Peyer's patch (tissue), 4 donors: Measurements from ENCODE around the gene COQ10A. TPM values are rescaled to one million over a fixed set of nuclear protein-coding genes. Genes with fewer than 3 reads are reported as not detected.

Experiments used
- DNase-seq, 3 donors: peaks; one replicate each; pipeline ENCODE4 v3.0.0-alpha.2; 2017 to 2019
- H3K27ac ChIP-seq, 4 donors: fragments of 200-600 bp; sonication (generic); one replicate each; pipeline ENCODE4 v1.5.1; 2016 to 2019
- H3K27me3 ChIP-seq, 2 donors: fragments of 200-600 bp; sonication (generic); one replicate each; pipeline ENCODE4 v1.5.1; 2019
- H3K36me3 ChIP-seq, 3 donors: fragments of 200-600 bp; sonication (generic); one replicate each; pipeline ENCODE4 v1.5.1; 2016 to 2019
- H3K4me1 ChIP-seq, 4 donors: fragments of 200-600 bp; sonication (generic); one replicate each; pipeline ENCODE4 v1.5.1; 2016 to 2019
- H3K4me3 ChIP-seq, 4 donors: fragments of 200-600 bp; sonication (generic); 1 replicate in 3 of 4; 2 replicates in 1 of 4; pipeline ENCODE4 v1.5.1; 2016 to 2019; ENCODE audit warnings: mild to moderate bottlenecking in 1 of 4
- H3K9me3 ChIP-seq, 4 donors: fragments of 200-600 bp; sonication (generic); one replicate each; pipeline ENCODE4 v1.5.1; 2016 to 2019; ENCODE audit warnings: mild to moderate bottlenecking in 1 of 4
- CTCF ChIP-seq, 6 experiments: fragments of 450-650 bp in 4 of 6; fragments of 200-600 bp in 2 of 6; sonication (generic) in 1 of 6; IDR thresholded peaks; one replicate each; pipeline ENCODE4 v1.5.1; 2017 to 2019; ENCODE audit warnings: antibody characterized with exemption in 6 of 6, mild to moderate bottlenecking in 3 of 6, moderate library complexity in 1 of 6
- POLR2A ChIP-seq, 2 donors: fragments of 450-650 bp; IDR thresholded peaks; one replicate each; pipeline ENCODE4 v1.5.1; 2017; ENCODE audit warnings: antibody characterized with exemption in 2 of 2, mild to moderate bottlenecking in 2 of 2, moderate library complexity in 2 of 2
- total RNA-seq, 4 donors: library from RNA; depleted of rRNA; stranded (reverse); fragments of >200 nt; gene quantifications; one replicate each; pipeline ENCODE4 v1.1.0, GENCODE V29; 2016

COQ10A gene
- total RNA-seq, 4 donors from 2014 or later: 9.1 to 14.8 (median 11.8) TPM

- peaks cover 0 to 43% (median 0%) of the 10 kb centered on the region in 3 donors for H3K36me3 ChIP-seq
- no peaks in the 10 kb centered on the region for H3K27me3 ChIP-seq
- H3K4me1 ChIP-seq: no peaks in the 10 kb centered on the region
- H3K4me3 ChIP-seq: no peak overlapping the region
- no peak for TF ChIP-seq CTCF (IDR thresholded peaks at IDR 0.05)
- no peak for TF ChIP-seq POLR2A (IDR thresholded peaks at IDR 0.05)
- H3K9me3 ChIP-seq: no peaks in the 10 kb centered on the region
- DNase-seq: no peak
- H3K27ac ChIP-seq: no peak overlapping the region
Measured at GRCh38 chr12:56236091-56236490, 30.7 kb upstream of the COQ10A start.

- H3K27me3 ChIP-seq: no peaks in the 10 kb centered on the region
Measured at GRCh38 chr12:56236985-56237384, 29.8 kb upstream of the COQ10A start.

GRCh38 chr12:56237552-56237951 lies 29.2 kb upstream of the COQ10A start:
- no peaks in the 10 kb centered on the region for H3K9me3 ChIP-seq
- no peaks in the 10 kb centered on the region for H3K4me1 ChIP-seq
- no peak overlapping the region for H3K27ac ChIP-seq
- TF ChIP-seq POLR2A (IDR thresholded peaks at IDR 0.05) (no peak), CTCF (IDR thresholded peaks at IDR 0.05) (no peak)
- H3K27me3 ChIP-seq: no peaks in the 10 kb centered on the region
- H3K4me3 ChIP-seq: no peak overlapping the region
- no peak for DNase-seq
- peaks cover 0 to 58% (median 0%) of the 10 kb centered on the region in 3 donors for H3K36me3 ChIP-seq

More at GRCh38 chr12:56236985-56237384, 29.8 kb upstream of the COQ10A start:
- H3K4me3 ChIP-seq: no peak overlapping the region
- H3K4me1 ChIP-seq: no peaks in the 10 kb centered on the region
- TF ChIP-seq POLR2A (IDR thresholded peaks at IDR 0.05): no peak
- H3K27ac ChIP-seq: no peak overlapping the region
- H3K36me3 ChIP-seq: peaks cover 0 to 52% (median 0%) of the 10 kb centered on the region in 3 donors
- no peak for DNase-seq
- no peaks in the 10 kb centered on the region for H3K9me3 ChIP-seq

- Histone ChIP-seq H3K27ac (no peak overlapping the region), H3K36me3 (peaks cover 0 to 90% (median 0%) of the 10 kb centered on the region in 3 donors), H3K4me3 (no peak overlapping the region), H3K27me3 (no peaks in the 10 kb centered on the region), H3K9me3 (no peaks in the 10 kb centered on the region), H3K4me1 (no peaks in the 10 kb centered on the region)
- TF ChIP-seq POLR2A (IDR thresholded peaks at IDR 0.05) (no peak), CTCF (IDR thresholded peaks at IDR 0.05) (no peak)
- no peak for DNase-seq
Measured at GRCh38 chr12:56241424-56242303, 25.1 kb upstream of the COQ10A start.

- no peak overlapping the region for H3K4me3 ChIP-seq
- no peaks in the 10 kb centered on the region for H3K27me3 ChIP-seq
- no peaks in the 10 kb centered on the region for H3K9me3 ChIP-seq
- TF ChIP-seq CTCF (IDR thresholded peaks at IDR 0.05): no peak
- H3K27ac ChIP-seq: no peak overlapping the region
- H3K36me3 ChIP-seq: peaks cover 0 to 92% (median 0%) of the 10 kb centered on the region in 3 donors
- H3K4me1 ChIP-seq: no peaks in the 10 kb centered on the region
- DNase-seq: no peak
Measured at GRCh38 chr12:56242986-56243385, 23.8 kb upstream of the COQ10A start.

- H3K27me3 ChIP-seq: no peaks in the 10 kb centered on the region
- TF ChIP-seq CTCF (IDR thresholded peaks at IDR 0.05) (no peak), POLR2A (IDR thresholded peaks at IDR 0.05) (no peak)
- no peak overlapping the region for H3K27ac ChIP-seq
- no peaks in the 10 kb centered on the region for H3K9me3 ChIP-seq
- peaks cover 0 to 94% (median 0%) of the 10 kb centered on the region in 3 donors for H3K36me3 ChIP-seq
- no peaks in the 10 kb centered on the region for H3K4me1 ChIP-seq
- DNase-seq: no peak
- H3K4me3 ChIP-seq: no peak overlapping the region
Measured at GRCh38 chr12:56243731-56244181, 23.0 kb upstream of the COQ10A start.
